Prostate gland (tissue), 2 donors: ENCODE data around the gene ABCG1.

Experiments
- POLR2A ChIP-seq: fragments of 450-650 bp; IDR thresholded peaks from one replicate; pipeline ENCODE4 v1.6.1; 2016; ENCODE audit warnings: antibody characterized with exemption, mild to moderate bottlenecking
- TF ChIP-seq, protein P1 (sequence below), 4 experiments: fragments of 200-600 bp in 2 of 4; fragments of 450-650 bp in 2 of 4; sonication (generic) in 2 of 4; IDR thresholded peaks; 1 replicate in 3 of 4; 2 replicates in 1 of 4; pipeline ENCODE4 v1.5.1; 2016 to 2019; ENCODE audit warnings: antibody characterized with exemption in 4 of 4, mild to moderate bottlenecking in 2 of 4, moderate library complexity in 2 of 4

DNA sequence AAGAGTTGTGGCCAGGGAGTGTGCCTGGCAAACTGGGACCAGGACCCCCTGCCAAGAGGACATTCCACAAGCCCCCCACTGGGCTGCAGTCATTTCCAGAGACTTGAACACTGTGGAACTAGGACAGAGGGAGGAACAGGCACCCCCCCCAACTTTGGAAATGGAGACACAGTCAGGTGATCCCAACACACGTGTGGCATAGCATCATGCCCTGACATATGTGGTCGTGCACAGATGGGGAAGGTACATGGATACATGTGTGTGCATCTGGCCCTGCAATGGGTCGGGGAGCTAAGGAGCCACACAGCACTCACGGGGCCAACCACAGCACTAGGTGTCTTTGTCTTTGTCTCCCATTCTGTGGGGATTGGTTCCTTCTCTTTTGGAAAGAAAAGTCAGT, 102.9 kb downstream of the ABCG1 start:
- TF ChIP-seq, protein P1, sequence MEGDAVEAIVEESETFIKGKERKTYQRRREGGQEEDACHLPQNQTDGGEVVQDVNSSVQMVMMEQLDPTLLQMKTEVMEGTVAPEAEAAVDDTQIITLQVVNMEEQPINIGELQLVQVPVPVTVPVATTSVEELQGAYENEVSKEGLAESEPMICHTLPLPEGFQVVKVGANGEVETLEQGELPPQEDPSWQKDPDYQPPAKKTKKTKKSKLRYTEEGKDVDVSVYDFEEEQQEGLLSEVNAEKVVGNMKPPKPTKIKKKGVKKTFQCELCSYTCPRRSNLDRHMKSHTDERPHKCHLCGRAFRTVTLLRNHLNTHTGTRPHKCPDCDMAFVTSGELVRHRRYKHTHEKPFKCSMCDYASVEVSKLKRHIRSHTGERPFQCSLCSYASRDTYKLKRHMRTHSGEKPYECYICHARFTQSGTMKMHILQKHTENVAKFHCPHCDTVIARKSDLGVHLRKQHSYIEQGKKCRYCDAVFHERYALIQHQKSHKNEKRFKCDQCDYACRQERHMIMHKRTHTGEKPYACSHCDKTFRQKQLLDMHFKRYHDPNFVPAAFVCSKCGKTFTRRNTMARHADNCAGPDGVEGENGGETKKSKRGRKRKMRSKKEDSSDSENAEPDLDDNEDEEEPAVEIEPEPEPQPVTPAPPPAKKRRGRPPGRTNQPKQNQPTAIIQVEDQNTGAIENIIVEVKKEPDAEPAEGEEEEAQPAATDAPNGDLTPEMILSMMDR (IDR thresholded peaks at IDR 0.05), result no peak
- no peak for TF ChIP-seq POLR2A
